Hepatocyte (in vitro differentiated cells): ENCODE data around the gene ART4.

Source experiments
- CTCF ChIP-seq: fragments of 200-600 bp; sonication (generic); IDR thresholded peaks from 2 replicates; pipeline ENCODE4 v1.5.1; 2016; ENCODE audit warnings: antibody characterized with exemption, mild to moderate bottlenecking; ENCODE audit not compliant: poor library complexity
- EZH2 ChIP-seq: fragments of 200-600 bp; sonication (generic); IDR thresholded peaks from 2 replicates; pipeline ENCODE4 v1.6.1; 2016; ENCODE audit warnings: antibody characterized with exemption, mild to moderate bottlenecking, borderline replicate concordance
- EZH2phosphoT487 ChIP-seq: fragments of 200-600 bp; sonication (generic); IDR thresholded peaks from one replicate; pipeline ENCODE4 v1.6.1; 2018; ENCODE audit warnings: antibody characterized with exemption, mild to moderate bottlenecking, low read depth, moderate library complexity; ENCODE audit not compliant: unreplicated experiment, severe bottlenecking

GRCh38 chr12:14785568-14785967 is 57.8 kb downstream of the ART4 start:
- TF ChIP-seq CTCF, result no peak
- no peak for TF ChIP-seq EZH2
- TF ChIP-seq EZH2phosphoT487, result no peak
